HG03060 (cell line): ENCODE measurements around the gene FREM1.

ENCODE experiments used
- ATAC-seq: cut with Tn5 transposase; IDR thresholded peaks from one replicate; pipeline ENCODE4 v1.9.1; 2021; ENCODE audit warnings: low read depth, moderate number of reproducible peaks; ENCODE audit not compliant: unreplicated experiment

Gene FREM1

DNA sequence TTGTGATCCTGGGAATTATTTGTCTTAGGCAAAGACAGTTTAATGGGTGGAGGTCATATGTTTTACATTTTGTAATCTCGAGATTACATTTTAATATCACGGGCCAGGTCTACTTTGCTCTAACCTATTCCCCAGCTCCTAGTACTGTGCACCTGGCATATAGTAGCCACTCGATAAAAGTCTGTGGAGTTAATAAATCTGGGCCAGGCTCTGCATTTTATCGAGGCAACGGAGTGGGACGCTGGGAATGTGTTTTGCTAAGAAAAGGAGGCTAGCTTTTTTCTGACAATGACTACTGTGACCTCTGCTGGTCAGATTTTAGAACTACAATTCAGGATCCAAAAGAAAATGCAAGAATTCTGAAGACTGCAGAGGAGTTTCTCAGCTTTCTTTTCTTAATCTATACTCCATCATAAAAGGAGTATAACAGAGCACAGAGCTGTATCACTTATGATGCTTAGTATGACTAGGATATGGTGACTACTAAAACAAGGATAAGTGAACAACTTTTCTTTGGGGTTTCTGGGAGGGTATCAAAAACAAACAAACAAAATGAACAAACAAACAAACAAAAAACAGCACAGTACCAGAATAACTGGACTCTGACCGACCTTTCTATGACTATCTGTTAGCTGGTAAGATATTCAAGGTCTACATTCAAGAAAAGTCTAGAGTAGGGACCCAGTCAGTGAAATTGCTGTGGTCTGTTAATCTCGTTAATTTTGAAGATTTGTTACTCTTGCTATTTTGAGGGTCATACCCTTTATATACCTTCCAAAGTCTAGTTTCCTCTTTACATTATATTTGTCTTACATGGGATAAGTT lies 141.6 kb downstream of the FREM1 start:
- peak; percentile 56 for ATAC-seq

DNA sequence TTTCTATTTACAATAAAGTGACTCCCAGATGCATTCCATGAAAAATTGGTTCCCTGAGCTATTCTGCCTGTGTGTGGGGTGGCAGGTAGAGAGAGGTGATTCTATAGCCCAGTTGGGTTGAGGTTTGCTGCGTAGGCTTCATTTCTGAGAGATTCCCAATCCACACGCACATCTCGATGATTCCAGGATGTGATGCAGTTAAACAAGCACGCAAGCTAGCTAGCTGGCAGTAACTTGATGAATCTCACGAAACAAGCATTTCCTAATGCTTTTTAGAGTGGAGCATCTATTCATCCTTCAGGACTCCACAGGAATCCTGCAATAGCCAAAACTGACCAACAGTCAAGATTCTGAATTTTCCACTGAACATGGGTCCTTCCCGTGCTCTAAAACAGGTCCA lies 143.9 kb downstream of the FREM1 start:
- ATAC-seq = no peak

DNA sequence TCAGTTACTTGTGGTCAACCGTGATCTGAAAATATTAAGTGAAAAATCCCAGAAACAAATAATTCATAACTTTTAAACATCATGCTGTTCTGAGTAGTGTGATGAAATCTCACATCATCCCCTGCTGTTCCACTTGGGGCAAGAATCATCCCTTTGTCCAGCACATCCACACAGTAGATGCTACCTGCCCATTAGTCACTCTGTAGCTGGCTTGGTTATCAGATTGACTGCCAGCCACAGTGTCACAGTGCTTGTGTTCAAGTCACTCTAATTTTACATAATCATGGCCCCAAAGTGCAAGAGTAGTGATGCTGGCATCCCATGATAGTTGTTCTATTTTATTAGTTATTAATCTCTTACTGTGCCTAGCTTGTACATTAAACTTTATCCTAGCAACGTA lies 148.6 kb downstream of the FREM1 start:
- ATAC-seq = no peak

DNA sequence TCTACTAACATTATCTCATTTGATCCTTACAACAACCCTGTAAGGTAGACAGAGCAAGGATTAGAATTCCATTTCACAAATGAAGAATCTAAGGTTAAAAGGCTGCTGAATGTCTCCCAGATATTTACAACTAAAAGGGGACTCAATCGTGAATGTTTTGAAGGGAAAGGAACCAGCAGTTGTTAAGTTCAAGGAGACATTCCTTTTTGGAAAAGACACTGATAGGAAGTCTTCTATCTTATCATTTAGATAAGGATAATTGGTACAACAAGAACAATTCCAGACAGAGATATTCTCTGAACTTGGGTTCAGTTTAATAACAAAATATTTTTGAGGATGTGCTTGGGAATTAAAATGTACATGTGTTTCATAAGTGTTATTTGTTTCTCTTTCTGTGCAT lies 150.2 kb downstream of the FREM1 start:
- no peak for ATAC-seq

DNA sequence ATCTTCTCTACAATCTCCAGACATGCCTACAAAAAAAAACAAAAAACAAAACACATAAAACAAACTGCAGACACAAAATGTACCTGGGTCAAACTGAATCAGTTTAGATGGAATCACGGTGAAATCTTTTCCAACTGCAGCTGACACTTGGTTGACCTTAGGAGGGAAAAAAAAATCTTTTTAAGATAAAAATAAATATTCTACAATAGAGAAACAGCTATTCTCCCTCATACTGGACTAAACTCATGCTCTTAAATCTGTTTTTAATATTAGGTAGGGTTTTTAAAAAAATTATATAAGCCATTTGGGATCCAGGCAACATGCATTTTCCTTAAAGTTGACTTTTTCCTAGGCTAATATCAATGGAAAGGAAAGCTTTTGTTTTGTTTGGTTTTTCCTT lies 153.9 kb downstream of the FREM1 start:
- no peak for ATAC-seq

DNA sequence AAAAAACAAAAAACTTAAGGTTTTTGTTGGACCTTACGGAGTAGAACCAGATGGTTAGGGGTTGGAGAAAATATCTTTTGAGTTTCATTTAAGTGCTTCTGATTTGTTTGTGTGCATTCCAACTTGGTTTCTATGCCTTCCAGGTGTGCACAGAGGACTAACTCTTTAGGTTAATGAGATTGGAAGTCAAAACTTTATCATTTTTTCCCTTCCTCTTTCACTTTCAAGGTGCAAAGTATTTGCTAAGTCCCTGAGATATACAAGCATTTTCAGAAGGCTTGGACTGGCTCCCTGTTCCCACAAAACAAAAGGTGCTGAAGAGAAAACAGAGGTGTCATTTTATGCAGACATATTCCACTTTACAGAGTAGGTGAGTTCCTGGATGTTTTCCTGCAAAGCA lies 157.4 kb downstream of the FREM1 start:
- ATAC-seq = no peak

DNA sequence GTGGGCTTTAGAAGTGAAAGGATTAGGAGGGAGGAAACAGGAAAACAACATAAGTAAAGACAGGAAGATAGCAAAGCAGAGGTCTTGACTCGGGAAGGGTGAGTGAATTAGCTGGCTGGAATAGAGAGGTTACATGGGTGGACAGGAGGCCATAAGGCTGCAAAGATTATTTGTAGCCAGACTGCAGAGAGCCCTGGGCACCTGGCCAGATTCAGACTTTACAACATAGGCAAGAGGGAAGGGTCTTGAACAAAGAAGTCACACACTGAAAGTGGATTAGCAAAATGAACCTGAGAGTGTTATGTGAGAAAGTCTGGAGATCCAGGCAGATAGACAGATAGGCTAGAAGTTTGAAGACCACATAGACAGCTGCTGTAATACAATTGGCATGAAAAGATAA lies 158.0 kb downstream of the FREM1 start:
- ATAC-seq = no peak

DNA sequence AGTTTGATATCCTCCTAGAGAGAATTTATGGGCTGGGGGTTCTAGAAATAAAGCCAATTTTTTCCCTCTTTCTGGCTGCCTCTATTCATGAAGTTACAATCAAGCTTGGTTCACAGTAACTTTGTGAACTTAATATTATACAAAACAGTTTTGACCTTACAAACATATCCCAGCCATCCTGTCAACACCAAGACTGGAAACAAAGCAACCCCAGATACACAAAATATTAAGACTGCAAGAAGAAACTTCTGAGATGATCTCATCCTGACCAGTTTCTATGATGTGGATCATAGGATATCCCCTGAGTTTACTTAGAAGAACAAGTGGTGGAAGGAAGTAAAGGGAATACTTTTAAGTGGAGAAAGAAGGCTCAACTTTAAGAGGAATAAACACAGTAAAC lies 159.4 kb downstream of the FREM1 start:
- no peak for ATAC-seq

DNA sequence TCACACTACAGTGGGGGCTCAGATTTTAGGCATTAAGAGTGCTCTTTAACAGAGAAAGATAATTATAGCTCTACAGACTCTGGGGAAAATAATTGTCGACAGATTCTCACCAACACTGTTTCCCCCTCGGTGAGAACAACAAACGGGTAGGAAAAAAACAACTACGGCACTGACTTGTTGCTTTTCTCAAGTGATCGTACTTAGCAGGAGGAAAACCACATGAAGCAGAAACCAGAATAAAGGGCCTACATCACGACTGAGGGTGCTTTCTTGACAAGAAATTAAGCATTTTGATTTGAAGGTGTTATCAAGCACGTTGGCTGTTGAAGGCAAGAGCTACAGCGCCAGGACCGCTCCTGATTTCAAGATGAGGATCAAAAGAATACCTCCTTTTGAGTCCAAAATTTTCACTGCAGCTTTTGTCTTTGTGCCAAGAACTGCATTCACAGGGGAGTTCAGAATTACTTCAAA lies 160.5 kb downstream of the FREM1 start:
- ATAC-seq = no peak

DNA sequence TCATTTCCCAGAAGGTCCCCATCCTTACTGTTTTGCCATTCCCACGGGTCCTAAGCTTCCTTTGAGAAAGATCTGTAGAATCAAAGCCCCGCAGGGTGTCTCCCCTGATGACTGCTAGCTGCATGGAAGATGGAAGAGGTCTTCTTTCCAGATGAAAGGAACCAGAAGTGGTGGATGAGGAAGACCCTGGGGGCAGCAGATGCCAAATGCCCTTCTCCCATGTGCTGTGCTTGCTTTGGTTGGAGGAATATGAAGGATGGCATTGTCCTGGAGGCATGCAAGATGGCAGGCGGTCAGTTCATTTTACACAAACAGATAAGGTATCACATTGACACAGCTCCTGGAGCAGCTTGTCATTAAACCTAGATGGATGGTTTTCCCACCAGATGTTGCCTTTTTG lies 161.9 kb downstream of the FREM1 start:
- ATAC-seq = no peak

DNA sequence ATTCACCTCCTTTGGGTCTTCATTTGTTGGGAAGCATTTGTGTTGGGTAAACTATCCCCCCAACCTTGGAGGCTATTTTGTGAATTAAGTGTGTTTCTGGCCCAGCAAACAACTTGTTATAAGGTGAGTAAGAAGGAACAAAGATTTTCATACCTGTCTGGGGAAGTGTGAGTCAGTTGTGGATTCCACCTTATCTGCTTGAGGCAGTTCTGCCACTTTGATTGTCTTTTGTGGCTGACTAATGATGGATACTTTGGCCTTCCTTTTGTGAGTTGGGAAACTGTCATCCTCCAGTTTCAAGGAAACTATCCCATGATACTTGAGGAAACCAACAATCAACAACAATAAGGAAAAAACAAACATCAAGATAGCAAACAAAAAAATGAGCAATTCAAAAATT lies 163.1 kb downstream of the FREM1 start:
- ATAC-seq = no peak

DNA sequence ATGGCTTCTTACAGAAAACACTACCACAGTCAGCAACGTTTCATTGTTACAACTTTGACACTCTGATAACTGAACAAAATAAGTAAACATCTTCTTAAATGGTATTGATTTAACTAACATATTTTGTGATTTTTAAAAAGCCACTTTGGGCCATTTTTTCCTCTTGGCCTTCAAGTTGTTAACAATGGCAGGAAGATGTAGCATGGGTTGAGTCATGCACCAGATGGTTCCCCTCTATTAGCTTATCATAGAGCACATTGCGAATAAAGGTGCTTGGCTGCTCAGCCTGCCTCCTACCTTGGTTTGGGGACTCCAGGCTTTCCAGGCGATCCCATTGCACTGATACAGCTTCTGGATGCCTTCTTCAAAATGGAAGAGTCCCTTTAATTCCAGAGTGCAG lies 163.6 kb downstream of the FREM1 start:
- no peak for ATAC-seq

DNA sequence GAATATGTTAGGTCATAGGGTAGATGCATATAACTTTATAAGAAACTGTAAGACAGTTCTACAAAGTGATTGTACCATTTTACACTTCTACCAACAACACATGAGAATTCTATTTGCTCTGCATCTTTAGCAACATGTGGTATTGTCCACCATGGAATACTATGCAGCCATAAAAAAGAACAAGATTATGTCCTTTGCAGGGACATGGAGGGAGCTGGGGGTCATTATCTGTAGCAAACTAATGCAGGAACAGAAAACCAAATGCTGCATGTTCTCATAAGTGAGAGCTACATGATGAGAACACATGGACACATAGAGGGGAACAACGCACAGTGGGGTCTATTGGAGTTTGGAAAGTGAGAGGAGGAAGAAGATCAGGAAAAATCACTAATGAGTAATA lies 165.5 kb downstream of the FREM1 start:
- no peak for ATAC-seq

DNA sequence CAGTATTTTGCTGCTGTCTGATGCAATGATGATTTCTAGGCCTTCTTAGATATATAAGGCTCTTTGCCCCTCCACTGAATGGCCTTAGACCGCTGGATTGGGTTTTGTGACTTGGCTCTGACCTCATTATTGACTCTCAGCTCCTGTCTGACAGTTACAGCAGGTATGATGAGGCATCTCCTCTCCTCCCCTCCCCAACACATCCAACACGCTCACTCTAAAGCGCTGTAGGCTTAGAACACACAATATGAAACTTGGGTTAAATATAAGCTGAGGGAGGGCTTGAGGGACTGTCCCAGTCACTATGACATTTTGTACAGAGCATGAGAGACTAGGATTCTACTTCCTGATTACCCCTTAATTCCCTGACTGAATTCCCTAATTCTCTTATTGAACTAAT lies 168.9 kb downstream of the FREM1 start:
- no peak for ATAC-seq

DNA sequence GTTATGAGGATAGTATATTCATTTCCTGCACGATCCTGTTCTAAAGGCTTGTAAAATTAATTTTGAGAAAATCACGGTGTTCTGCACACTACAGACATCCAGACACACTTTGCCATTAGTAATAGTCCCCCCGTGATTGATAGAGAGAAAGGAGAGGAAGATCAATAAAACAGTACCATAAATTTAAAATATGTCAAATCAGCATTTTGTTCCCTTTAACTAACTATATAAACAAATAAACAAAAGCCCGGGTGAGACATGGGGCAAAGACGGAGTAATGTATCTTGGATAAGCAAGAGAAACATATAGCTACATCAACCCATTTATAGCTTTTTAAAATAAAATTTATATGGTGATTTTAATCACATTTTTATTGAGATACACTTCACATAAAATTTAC lies 177.1 kb downstream of the FREM1 start:
- no peak for ATAC-seq

DNA sequence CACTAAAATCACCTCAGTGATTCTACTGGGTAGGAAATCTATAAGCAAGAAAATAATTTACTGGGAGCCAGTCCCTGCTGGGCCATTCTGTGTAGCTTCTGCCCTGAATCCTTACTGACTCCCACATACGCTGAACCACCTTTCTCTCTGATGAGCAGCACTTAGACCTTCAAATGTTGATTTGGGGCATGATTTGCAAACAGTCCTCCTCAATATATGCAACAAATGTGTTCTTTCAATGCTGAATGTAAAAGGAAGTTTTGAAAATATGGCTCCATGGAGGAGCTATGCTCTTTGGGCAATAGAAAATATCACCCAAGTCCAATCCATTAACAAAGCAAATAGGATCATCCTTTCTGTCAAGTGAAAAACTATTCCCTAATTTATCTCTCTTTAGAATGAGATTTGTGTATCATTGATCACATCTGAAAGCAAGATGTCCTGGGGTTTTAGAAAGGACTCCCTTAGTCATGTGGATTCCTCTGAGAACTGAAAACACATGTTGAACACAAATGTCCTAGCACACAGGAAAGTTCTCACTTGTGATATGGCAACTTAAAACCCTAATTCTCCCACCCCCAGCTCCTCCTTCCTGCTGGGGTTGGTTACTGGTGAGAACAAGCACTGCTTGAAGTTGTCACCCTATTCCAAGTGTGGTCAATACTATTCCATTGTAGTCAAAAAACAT lies 178.8 kb downstream of the FREM1 start:
- ATAC-seq = no peak

DNA sequence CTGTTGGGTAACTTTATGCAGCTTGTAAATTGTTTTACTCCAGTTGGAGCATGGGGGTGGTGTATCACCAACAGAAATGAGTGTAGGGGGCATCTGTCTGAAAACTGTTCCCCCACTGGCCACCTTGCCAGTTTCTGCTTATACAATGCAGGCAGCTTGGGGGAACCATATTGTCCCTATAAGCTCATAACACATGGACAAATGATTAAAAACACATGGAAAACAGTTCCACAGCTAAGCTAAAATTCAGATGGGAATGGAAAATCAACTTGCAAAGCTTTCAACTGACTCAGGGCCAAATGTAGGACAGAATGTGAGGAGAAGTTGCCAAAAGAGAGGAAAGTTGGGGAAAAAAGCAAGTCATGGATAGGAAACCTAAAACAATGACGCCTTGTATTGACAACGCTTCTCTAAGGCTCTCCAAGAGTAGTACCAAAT lies 179.7 kb downstream of the FREM1 start:
- ATAC-seq = no peak

DNA sequence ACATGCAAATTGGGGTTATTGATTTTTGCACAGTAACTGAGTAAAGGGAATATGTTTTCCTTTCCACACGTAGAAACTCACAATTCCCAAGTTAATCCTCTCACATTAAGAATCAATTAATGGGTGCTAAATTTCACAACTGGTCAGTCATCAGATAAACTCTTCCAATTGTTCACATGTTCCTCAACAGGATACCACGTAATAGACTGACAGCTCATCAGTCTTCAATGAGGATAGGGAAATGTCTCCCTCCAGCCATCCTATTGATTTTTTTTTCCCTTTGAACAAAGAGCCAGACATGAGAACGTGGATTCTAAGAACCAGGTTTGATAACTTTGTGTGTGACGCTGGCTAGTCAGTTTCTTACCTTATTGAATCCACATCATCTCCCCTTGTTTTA lies 186.9 kb downstream of the FREM1 start:
- no peak for ATAC-seq

DNA sequence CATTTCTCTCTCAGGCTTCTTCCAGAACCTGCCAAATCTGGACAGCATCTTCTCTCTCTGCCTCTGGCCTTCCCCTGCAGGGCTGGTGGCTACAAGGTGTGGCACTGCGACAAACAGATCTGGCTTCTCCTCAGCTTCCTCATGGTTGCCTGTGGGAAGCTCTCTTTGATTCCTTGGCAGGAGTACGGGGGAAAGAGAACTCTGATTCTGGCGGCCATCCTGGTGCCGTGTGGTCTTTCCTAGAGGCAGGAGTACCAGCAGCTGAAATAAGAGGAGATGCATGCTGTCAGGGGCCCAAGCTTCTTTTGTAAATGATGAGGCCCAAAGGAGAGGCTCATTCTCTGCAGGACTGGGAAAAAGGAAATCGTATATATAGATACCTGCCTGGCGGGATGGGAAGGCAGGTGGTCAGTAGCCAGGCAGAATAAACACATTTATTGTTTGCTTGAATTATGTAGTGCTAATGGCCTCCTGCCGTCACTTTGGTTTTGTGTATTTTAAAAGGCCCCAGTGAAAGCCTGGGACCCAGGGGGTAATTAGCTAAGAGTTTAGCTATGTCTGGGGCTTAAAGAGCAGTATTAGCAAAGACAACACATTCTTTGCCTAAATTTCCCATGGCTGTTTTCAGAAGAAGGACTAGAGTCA lies 187.7 kb downstream of the FREM1 start, which contains the start of gene CER1:
CER1 (minus strand) TSS at position 343 of the 645 bp plus-strand sequence; CDS start at position 282, 61 bp downstream.
- no peak for ATAC-seq

DNA sequence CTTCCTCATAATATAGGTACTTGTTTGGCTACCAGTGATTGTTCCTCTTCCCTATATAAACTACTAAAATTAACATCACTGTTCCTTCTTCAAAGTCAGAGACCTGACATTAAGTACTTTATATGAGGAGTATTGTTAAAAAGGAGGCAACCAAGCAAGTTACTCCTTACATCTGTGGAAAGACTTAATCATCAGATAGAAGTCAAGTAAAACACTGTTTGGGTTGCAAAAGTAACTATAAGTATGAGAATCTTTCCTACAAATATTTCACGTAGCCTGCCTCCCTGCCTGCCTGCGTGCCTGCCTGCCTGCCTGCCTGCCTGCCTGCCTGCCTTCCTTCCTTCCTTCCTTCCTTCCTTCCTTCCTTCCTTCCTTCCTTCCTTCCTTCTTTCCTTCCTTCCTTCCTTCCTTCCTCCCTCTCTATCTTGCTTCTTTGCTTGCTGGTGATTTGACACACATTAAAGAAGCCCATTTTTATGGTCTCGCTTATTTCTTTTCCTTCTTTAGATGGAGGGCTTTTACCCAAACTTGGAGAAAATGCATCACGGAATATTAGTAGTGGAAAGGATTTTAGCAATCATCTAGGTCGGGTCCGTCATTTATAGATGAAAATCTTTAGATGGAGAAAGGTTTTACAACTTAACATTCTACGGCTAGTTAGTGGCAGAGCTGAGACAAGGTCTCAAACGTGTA lies 190.9 kb downstream of the FREM1 start:
- no peak for ATAC-seq

DNA sequence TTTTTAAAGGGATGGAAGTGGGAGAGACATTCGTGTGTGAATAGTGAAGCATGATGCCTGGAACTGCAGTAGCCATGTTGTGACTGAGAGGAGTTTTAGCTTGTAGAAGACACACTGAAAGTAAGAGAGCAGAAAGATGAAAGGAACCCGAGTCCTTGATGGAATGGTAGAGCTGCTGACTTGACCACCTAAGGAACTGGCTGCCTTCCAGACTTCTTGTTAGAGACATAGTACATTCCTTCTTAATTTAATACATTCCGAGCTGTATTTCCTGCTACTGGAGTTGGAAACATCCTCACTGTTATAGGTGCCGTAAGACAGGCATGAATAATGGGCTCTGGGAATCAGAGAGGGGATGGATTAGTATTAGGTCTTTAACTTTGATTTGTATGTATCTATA lies 195.1 kb downstream of the FREM1 start:
- no peak for ATAC-seq
